ENCODE results near the gene NLE1.
A peak's percentile ranks its signal among the peaks of the same experiment; 100 is the strongest.

NLE1 gene

DNA sequence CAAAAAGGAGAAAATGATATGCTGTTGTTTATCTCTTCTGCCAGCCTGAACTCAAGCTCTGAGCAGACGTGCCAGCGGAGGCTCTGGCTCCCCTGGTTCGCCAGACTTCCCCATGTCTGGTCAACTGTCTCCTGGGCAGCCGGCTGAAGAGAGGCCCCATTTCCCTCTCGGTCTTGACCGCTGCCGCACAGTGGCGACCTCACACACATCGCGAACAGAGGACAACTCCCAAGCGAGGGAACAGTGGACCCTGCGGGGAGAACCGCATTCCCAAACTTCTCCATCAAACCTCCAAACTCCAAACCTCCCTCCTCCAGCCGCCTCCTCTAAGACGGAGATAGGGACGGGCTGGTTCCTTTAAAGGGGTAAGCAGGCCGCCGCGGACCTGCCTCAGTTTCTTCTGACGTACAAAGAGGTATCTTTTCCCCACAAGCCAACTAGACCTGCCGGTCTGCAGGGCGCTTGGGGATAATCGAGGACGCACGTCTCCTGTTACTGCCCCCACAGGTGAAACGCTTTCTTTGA lies 53.7 kb downstream of the NLE1 start:
- TF ChIP-seq, protein P1, sequence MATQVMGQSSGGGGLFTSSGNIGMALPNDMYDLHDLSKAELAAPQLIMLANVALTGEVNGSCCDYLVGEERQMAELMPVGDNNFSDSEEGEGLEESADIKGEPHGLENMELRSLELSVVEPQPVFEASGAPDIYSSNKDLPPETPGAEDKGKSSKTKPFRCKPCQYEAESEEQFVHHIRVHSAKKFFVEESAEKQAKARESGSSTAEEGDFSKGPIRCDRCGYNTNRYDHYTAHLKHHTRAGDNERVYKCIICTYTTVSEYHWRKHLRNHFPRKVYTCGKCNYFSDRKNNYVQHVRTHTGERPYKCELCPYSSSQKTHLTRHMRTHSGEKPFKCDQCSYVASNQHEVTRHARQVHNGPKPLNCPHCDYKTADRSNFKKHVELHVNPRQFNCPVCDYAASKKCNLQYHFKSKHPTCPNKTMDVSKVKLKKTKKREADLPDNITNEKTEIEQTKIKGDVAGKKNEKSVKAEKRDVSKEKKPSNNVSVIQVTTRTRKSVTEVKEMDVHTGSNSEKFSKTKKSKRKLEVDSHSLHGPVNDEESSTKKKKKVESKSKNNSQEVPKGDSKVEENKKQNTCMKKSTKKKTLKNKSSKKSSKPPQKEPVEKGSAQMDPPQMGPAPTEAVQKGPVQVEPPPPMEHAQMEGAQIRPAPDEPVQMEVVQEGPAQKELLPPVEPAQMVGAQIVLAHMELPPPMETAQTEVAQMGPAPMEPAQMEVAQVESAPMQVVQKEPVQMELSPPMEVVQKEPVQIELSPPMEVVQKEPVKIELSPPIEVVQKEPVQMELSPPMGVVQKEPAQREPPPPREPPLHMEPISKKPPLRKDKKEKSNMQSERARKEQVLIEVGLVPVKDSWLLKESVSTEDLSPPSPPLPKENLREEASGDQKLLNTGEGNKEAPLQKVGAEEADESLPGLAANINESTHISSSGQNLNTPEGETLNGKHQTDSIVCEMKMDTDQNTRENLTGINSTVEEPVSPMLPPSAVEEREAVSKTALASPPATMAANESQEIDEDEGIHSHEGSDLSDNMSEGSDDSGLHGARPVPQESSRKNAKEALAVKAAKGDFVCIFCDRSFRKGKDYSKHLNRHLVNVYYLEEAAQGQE (IDR thresholded peaks at IDR 0.05; ENCODE audit: insufficient read depth in 1 of 2, low read depth in 2 of 2, low read length in 2 of 2), result 0 out of 4 replicates have a peak, but pooled peaks of 1 of the 2 experiments have one; percentile 9
- no peak for TF ChIP-seq POLR2AphosphoS5 (IDR thresholded peaks at IDR 0.05; ENCODE audit: low read depth, low read length)
- no peak for TF ChIP-seq TAF1 (IDR thresholded peaks at IDR 0.05; ENCODE audit: borderline replicate concordance, insufficient read depth, low read length)

DNA sequence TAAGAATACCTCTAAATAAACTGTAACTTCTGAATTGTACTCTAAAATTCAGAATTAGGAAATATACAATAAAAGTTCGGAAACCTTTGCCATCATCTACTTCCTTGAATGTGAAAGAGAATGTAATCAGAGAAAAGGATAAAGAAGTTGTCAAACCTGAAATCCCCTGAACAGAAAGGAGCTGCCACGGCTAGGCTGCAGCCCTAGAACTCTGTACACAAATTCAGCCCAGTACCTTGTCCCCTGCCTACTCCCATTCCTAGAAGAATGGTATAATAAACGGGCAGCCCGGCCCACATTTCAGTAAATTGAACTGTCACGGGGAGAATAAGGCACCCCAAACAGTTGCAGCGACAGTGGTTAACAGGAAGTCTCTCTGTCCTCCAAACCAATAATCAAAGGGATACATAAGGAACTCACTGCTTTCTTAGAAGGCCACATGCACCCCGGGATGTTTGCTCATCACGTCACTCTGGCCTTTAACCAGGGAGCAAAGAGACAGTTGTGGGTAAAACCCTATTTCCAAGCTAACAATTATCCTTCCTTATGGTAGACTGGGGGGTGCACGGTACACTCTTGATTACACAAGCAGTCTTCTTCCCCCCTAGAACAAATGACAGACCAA lies 54.3 kb downstream of the NLE1 start:
- TF ChIP-seq SIN3A (IDR thresholded peaks at IDR 0.05; ENCODE audit: borderline replicate concordance, insufficient read depth, low read length), result no peak
- no peak for TF ChIP-seq TAF1 (IDR thresholded peaks at IDR 0.05; ENCODE audit: borderline replicate concordance, insufficient read depth, low read length)
- TF ChIP-seq FOXP2 (optimal IDR thresholded peaks at IDR 0.05; ENCODE audit: borderline replicate concordance, extremely low read depth, extremely low read length, insufficient read depth), result no peak
- TF ChIP-seq POLR2AphosphoS5 (IDR thresholded peaks at IDR 0.05; ENCODE audit: low read depth, low read length), result no peak
- TF ChIP-seq, protein P1 (IDR thresholded peaks at IDR 0.05; ENCODE audit: insufficient read depth in 1 of 2, low read depth in 2 of 2, low read length in 2 of 2), result no peak

DNA sequence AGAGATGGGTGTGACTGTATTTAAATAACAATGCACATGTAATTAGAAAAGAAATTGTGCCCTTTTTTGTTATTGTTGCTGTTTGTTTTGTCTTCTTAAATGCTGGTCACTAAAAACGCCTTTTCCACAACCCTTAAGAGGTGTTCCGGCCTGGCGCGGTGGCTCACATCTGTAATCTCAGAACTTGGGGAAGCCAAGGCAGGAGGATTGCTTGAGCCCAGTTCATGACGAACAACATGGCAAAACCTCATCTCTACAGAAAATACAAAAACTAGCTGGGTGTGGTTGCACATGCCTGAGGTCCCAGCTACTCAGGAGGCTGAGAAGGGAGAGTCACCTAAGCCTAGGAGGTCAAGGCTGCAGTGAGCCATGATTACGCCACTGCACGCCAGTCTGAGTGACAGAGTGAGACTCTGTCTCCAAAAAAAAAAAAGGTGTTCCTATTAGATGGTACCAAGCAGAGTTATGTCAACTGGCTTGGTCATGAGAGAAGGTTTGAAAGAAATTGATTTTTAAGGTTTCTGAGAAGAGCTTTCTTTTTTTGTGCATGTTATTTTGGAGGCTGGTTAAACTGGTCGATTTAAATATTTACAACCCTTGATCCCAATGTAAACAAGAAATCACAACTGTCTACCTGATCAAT lies 55.1 kb downstream of the NLE1 start:
- no peak for TF ChIP-seq TAF1 (IDR thresholded peaks at IDR 0.05; ENCODE audit: borderline replicate concordance, insufficient read depth, low read length)
- TF ChIP-seq, protein P1 (IDR thresholded peaks at IDR 0.05; ENCODE audit: insufficient read depth in 1 of 2, low read depth in 2 of 2, low read length in 2 of 2), result no peak

DNA sequence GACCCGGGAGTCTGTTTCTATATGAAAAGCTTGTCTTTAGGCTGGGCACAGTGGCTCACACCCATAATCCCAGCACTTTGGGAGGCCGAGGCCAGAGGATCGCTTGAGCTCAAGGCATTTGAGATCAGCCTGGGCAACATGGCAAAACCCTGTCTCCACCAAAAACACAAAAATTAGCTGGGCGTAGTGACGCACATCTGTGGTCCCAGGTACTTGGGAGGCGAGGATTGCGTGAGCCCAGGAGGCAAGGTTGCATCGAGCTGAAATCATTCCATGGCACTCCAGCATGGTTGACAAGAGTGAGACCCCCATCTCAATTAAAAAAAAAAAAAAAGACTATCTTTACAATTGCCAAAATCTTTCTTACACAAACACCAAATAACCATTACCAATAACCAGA lies 55.9 kb downstream of the NLE1 start:
- no peak for TF ChIP-seq SIN3A (IDR thresholded peaks at IDR 0.05; ENCODE audit: borderline replicate concordance, insufficient read depth, low read length)
- TF ChIP-seq, protein P1 (IDR thresholded peaks at IDR 0.05; ENCODE audit: insufficient read depth in 1 of 2, low read depth in 2 of 2, low read length in 2 of 2), result no peak

DNA sequence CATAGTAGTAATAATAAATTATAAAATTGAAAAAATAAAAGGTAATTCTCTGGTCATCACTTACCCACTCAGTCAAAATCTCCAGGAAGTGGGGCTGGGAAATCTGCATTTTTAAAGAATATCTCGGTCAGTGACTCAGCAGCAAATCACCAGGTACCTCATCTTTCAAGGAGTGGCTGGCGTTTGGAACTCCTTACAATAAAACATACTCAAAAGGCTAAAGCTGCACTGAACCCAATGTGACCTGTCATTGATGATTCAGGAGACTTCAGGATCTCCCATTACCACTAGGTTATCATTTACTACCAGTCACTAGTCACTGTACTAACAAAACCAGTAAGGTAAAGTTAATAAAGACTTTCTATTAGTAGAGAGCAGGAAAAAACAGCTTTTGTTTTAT lies 57.1 kb downstream of the NLE1 start:
- TF ChIP-seq FOXP2 (optimal IDR thresholded peaks at IDR 0.05; ENCODE audit: borderline replicate concordance, extremely low read depth, extremely low read length, insufficient read depth) (no peak), SIN3A (IDR thresholded peaks at IDR 0.05; ENCODE audit: borderline replicate concordance, insufficient read depth, low read length) (no peak), POLR2AphosphoS5 (IDR thresholded peaks at IDR 0.05; ENCODE audit: low read depth, low read length) (no peak), TAF1 (IDR thresholded peaks at IDR 0.05; ENCODE audit: borderline replicate concordance, insufficient read depth, low read length) (no peak)
- TF ChIP-seq, protein P1 (IDR thresholded peaks at IDR 0.05; ENCODE audit: insufficient read depth in 1 of 2, low read depth in 2 of 2, low read length in 2 of 2), result no peak
